ENCODE measurements around the gene NTN3.

The NTN3 gene

GRCh38 chr16:2450975-2451381 lies 20.1 kb upstream of the NTN3 start:
- H3K27ac ChIP-seq: no peak overlapping the region; the same call in 1 of the 2 replicates
- DNase-seq (ENCODE audit: low spot score): no peak
- ChIA-PET POLR2A (ENCODE audit: low non-redundant PET) (no interaction called here), CTCF (no interaction called here)
- no peak for TF ChIP-seq CTCF (conservative IDR thresholded peaks at IDR 0.05; ENCODE audit: low read depth)

GRCh38 chr16:2451851-2452320 lies 19.2 kb upstream of the NTN3 start:
- no peak for DNase-seq (ENCODE audit: low spot score)
- peak overlapping the region; percentile 14; the same call in 1 of the 2 replicates for H3K27ac ChIP-seq
- ChIA-PET POLR2A (ENCODE audit: low non-redundant PET) (no interaction called here), CTCF (interaction anchor here (1.1 kb wide), 1 partner anchor 49 kb away, joined by 4 read pairs; no protein-coding TSS in a partner anchor)
- TF ChIP-seq CTCF (conservative IDR thresholded peaks at IDR 0.05; ENCODE audit: low read depth): no peak

- H3K27ac ChIP-seq: no peak overlapping the region
- ChIA-PET CTCF (interaction anchor here (0.5 to 1.1 kb wide), 2 partner anchors 49 to 95 kb away, joined by 3 to 4 read pairs; no protein-coding TSS in a partner anchor), POLR2A (ENCODE audit: low non-redundant PET) (no interaction called here)
- TF ChIP-seq CTCF (conservative IDR thresholded peaks at IDR 0.05; ENCODE audit: low read depth): no peak
- no peak for DNase-seq (ENCODE audit: low spot score)
These were observed 18.4 kb upstream of the NTN3 start for GRCh38 chr16:2452650-2453049.

- TF ChIP-seq CTCF (conservative IDR thresholded peaks at IDR 0.05; ENCODE audit: low read depth): no peak
- CTCF ChIA-PET: no interaction called here
- no peak for DNase-seq (ENCODE audit: low spot score)
- H3K27ac ChIP-seq: peak overlapping the region; percentile 75
- POLR2A ChIA-PET (ENCODE audit: low non-redundant PET): no interaction called here
These were observed 15.8 kb upstream of the NTN3 start for GRCh38 chr16:2455081-2455845.

- no peak for TF ChIP-seq CTCF (conservative IDR thresholded peaks at IDR 0.05; ENCODE audit: low read depth)
- CTCF ChIA-PET: interaction anchor here (0.6 to 0.8 kb wide), 2 partner anchors 14 to 464 kb away, joined by 3 read pairs; no protein-coding TSS in a partner anchor
- H3K27ac ChIP-seq: peak overlapping the region; percentile 75
- no peak for DNase-seq (ENCODE audit: low spot score)
- POLR2A ChIA-PET (ENCODE audit: low non-redundant PET): no interaction called here
These were observed 14.4 kb upstream of the NTN3 start for GRCh38 chr16:2456551-2457153.

GRCh38 chr16:2457267-2457666 lies 13.8 kb upstream of the NTN3 start:
- POLR2A ChIA-PET (ENCODE audit: low non-redundant PET): no interaction called here
- DNase-seq (ENCODE audit: low spot score): no peak
- CTCF ChIA-PET: interaction anchor here (0.6 to 0.8 kb wide), 2 partner anchors 13 to 463 kb away, joined by 3 read pairs; no protein-coding TSS in a partner anchor
- H3K27ac ChIP-seq: peak overlapping the region; percentile 75
- no peak for TF ChIP-seq CTCF (conservative IDR thresholded peaks at IDR 0.05; ENCODE audit: low read depth)
